Kasumi-1 (cell line): ENCODE measurements around the gene KATNAL2.
A peak's percentile ranks its signal among the peaks of the same experiment; 100 is the strongest.

Experiments used
- DNase-seq, 2 experiments: peaks; one replicate each; lab custom pipeline; 2025; lab: John Stamatoyannopoulos, UW

The KATNAL2 gene

GRCh38 chr18:47115205-47115604 lies 197.8 kb downstream of the KATNAL2 start:
- DNase-seq = no peak

GRCh38 chr18:47118981-47119380 lies 201.6 kb downstream of the KATNAL2 start:
- DNase-seq = no peak

GRCh38 chr18:47120428-47120827 lies 203.0 kb downstream of the KATNAL2 start:
- DNase-seq = no peak

GRCh38 chr18:47121146-47121545 lies 203.7 kb downstream of the KATNAL2 start:
- DNase-seq = no peak

GRCh38 chr18:47141289-47141688 lies 223.9 kb downstream of the KATNAL2 start:
- DNase-seq = no peak

GRCh38 chr18:47143153-47143552 lies 225.8 kb downstream of the KATNAL2 start:
- no peak for DNase-seq

GRCh38 chr18:47143899-47144485 lies 226.6 kb downstream of the KATNAL2 start:
- no peak for DNase-seq

GRCh38 chr18:47146206-47146605 lies 228.8 kb downstream of the KATNAL2 start:
- no peak for DNase-seq

GRCh38 chr18:47149457-47150028 lies 232.1 kb downstream of the KATNAL2 start:
- DNase-seq = peak; percentile 38 to 51

GRCh38 chr18:47150029-47150823 lies 232.8 kb downstream of the KATNAL2 start, which contains the start of gene HDHD2:
Gene HDHD2 (minus strand): TSS chr18:47150500. CDS start chr18:47136439, 14,061 bp downstream.
- DNase-seq = peak; percentile 81 to 85

GRCh38 chr18:47150824-47151366 lies 233.5 kb downstream of the KATNAL2 start:
- peak; percentile 46 to 67 for DNase-seq

GRCh38 chr18:47151439-47151838 lies 234.0 kb downstream of the KATNAL2 start:
- peak in 1 of 2 experiments; percentile 23 for DNase-seq
